T-helper 1 cell (primary cell): ENCODE results near the gene POLR2M.

ENCODE experiments used
- DNase-seq, 5 donors: peaks; one replicate each; pipeline ENCODE4 v3.0.0-alpha.2; 2012 to 2020

POLR2M gene

GRCh38 chr15:57692709-57693108 is 13.8 kb upstream of the POLR2M start:
- no peak for DNase-seq

GRCh38 chr15:57694279-57694678 is 12.2 kb upstream of the POLR2M start:
- no peak for DNase-seq

GRCh38 chr15:57696146-57696545 is 10.4 kb upstream of the POLR2M start:
- no peak for DNase-seq

- no peak for DNase-seq
Observed at GRCh38 chr15:57697588-57697987, 8.9 kb upstream of the POLR2M start.

- DNase-seq: no peak
Observed at GRCh38 chr15:57698243-57698642, 8.3 kb upstream of the POLR2M start.

- DNase-seq: no peak
Observed at GRCh38 chr15:57698991-57699390, 7.5 kb upstream of the POLR2M start.

GRCh38 chr15:57703387-57703786 is 3.1 kb upstream of the POLR2M start:
- DNase-seq: peak in 1 of 5 donors; percentile 15

- no peak for DNase-seq
Observed at GRCh38 chr15:57704441-57704840, 2.1 kb upstream of the POLR2M start.

GRCh38 chr15:57705746-57706404 is 639 bp upstream of the POLR2M start:
- no peak for DNase-seq

- no peak for DNase-seq
Observed at GRCh38 chr15:57708047-57708446, 1.5 kb downstream of the POLR2M start.

- DNase-seq: no peak
Observed at GRCh38 chr15:57718309-57718708, 11.8 kb downstream of the POLR2M start.

GRCh38 chr15:57720867-57721266 is 14.4 kb downstream of the POLR2M start:
- DNase-seq: no peak

- DNase-seq: no peak
Observed at GRCh38 chr15:57726411-57726810, 19.9 kb downstream of the POLR2M start.

- DNase-seq: no peak
Observed at GRCh38 chr15:57727031-57727430, 20.5 kb downstream of the POLR2M start.

GRCh38 chr15:57728436-57728835 is 21.9 kb downstream of the POLR2M start:
- DNase-seq: no peak

GRCh38 chr15:57730876-57731275 is 24.4 kb downstream of the POLR2M start:
- no peak for DNase-seq

- DNase-seq: no peak
Observed at GRCh38 chr15:57731530-57732103, 25.1 kb downstream of the POLR2M start.

- peak in 3 of 5 donors; percentile 12 to 36 (median 25) for DNase-seq
Observed at GRCh38 chr15:57732526-57733331, 26.2 kb downstream of the POLR2M start.

GRCh38 chr15:57734860-57735259 is 28.3 kb downstream of the POLR2M start:
- DNase-seq: no peak

- no peak for DNase-seq
Observed at GRCh38 chr15:57735431-57735830, 28.9 kb downstream of the POLR2M start.

- no peak for DNase-seq
Observed at GRCh38 chr15:57735891-57736290, 29.4 kb downstream of the POLR2M start.

GRCh38 chr15:57736591-57736990 is 30.1 kb downstream of the POLR2M start:
- no peak for DNase-seq

GRCh38 chr15:57738734-57739237 is 32.3 kb downstream of the POLR2M start:
- no peak for DNase-seq

- DNase-seq: no peak
Observed at GRCh38 chr15:57740048-57740447, 33.5 kb downstream of the POLR2M start.
